Heart left ventricle (tissue), 13 donors: Measurements from ENCODE around the gene STYXL2.

Experiments used
- POLR2A ChIP-seq, 2 donors: fragments of 450-650 bp; IDR thresholded peaks; one replicate each; pipeline ENCODE4 v1.6.1; 2017; ENCODE audit warnings: antibody characterized with exemption in 2 of 2, mild to moderate bottlenecking in 2 of 2, moderate library complexity in 2 of 2
- TF ChIP-seq, protein P1 (sequence below), 12 donors: fragments of 200-600 bp; sonication (generic) in 4 of 12; IDR thresholded peaks; one replicate each; pipeline versions ENCODE4 v1.5.0 to v1.8.0; 2018 to 2022; ENCODE audit warnings: antibody characterized with exemption in 12 of 12, mild to moderate bottlenecking in 5 of 12
- donor health status: ischemic (EF 13 %, LVEDD 7.1; RV severe dilation, severe dysfunction).
- donor health status: DM: no; HTN: yes; CAD: no.
- donor health status: DM: no; HTN: no; CAD: no.
- donor health status: ischemic (EF 25% LVEDD 6.9; RV normal size, moderate dysfunction).
- donor health status: ischemic (EF 25% LVEDD 5.7; RV mildly dilated, moderate dysfunction).
- donor health status: ischemic (EF 35%, LVEDD 5.7; RV mildly dilated, moderate dysfunction).
- donor health status: nonischemic (EF 11% LVEDD 7.7; RV severe dilation, severe dysfunction).
- donor health status: DM: yes; HTN: yes; CAD: no.
- donor health status: PGD.
- donor health status: ischemic (EF 29% LVEDD 5.4; RV normal size, mild dysfunction).
- donor health status: nonischemic (EF 23%, LVEDD 6.1; RV moderate dilation, normal function).

DNA sequence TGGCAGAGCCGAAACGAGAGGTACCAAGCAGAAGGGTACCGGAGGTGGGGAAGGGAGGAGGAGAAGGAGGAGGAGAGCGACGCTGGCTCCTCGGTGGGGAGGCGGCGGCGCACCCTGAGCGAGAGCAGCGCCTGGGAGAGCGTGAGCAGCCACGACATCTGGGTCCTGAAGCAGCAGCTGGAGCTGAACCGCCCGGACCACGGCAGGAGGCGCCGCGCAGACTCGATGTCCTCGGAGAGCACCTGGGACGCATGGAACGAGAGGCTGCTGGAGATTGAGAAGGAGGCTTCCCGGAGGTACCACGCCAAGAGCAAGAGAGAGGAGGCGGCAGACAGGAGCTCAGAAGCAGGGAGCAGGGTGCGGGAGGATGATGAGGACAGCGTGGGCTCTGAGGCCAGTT lies 32.4 kb downstream of the STYXL2 start:
- TF ChIP-seq, protein P1, sequence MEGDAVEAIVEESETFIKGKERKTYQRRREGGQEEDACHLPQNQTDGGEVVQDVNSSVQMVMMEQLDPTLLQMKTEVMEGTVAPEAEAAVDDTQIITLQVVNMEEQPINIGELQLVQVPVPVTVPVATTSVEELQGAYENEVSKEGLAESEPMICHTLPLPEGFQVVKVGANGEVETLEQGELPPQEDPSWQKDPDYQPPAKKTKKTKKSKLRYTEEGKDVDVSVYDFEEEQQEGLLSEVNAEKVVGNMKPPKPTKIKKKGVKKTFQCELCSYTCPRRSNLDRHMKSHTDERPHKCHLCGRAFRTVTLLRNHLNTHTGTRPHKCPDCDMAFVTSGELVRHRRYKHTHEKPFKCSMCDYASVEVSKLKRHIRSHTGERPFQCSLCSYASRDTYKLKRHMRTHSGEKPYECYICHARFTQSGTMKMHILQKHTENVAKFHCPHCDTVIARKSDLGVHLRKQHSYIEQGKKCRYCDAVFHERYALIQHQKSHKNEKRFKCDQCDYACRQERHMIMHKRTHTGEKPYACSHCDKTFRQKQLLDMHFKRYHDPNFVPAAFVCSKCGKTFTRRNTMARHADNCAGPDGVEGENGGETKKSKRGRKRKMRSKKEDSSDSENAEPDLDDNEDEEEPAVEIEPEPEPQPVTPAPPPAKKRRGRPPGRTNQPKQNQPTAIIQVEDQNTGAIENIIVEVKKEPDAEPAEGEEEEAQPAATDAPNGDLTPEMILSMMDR (IDR thresholded peaks at IDR 0.05) = no peak
- TF ChIP-seq POLR2A (IDR thresholded peaks at IDR 0.05) = no peak
